Stimulated activated CD4-positive, alpha-beta T cell treated with anti-CD3 and anti-CD28 coated beads, Interleukin-2, amount 100 ng/mL, for 4 hours (primary cell): Measurements from ENCODE around the gene TRAF1.
A peak's percentile ranks its signal among the peaks of the same experiment; 100 is the strongest.

Experiments
- DNase-seq: peaks from one replicate; pipeline ENCODE4 v3.0.0-alpha.2; 2020; ENCODE audit warnings: low read depth

TRAF1 gene

GRCh38 chr9:120923620-120924328, 2.8 kb downstream of the TRAF1 start:
- DNase-seq, result no peak

GRCh38 chr9:120922404-120923195, 4.0 kb downstream of the TRAF1 start:
- DNase-seq, result no peak

- DNase-seq, result no peak
Observed at GRCh38 chr9:120921661-120922181, 4.9 kb downstream of the TRAF1 start.

- DNase-seq, result no peak
Observed at GRCh38 chr9:120920806-120921178, 5.8 kb downstream of the TRAF1 start.

- DNase-seq, result no peak
Observed at GRCh38 chr9:120919843-120920805, 6.5 kb downstream of the TRAF1 start.

- DNase-seq, result no peak
Observed at GRCh38 chr9:120918931-120919842, 7.4 kb downstream of the TRAF1 start.

- DNase-seq, result no peak
Observed at GRCh38 chr9:120917929-120918762, 8.4 kb downstream of the TRAF1 start.

GRCh38 chr9:120916991-120917880, 9.4 kb downstream of the TRAF1 start:
- DNase-seq, result no peak

- no peak for DNase-seq
Observed at GRCh38 chr9:120916588-120916987, 10.0 kb downstream of the TRAF1 start.

- no peak for DNase-seq
Observed at GRCh38 chr9:120915854-120916470, 10.6 kb downstream of the TRAF1 start.

GRCh38 chr9:120914953-120915352, 11.6 kb downstream of the TRAF1 start:
- DNase-seq, result no peak

- no peak for DNase-seq
Observed at GRCh38 chr9:120914396-120914795, 12.2 kb downstream of the TRAF1 start.

- DNase-seq, result no peak
Observed at GRCh38 chr9:120913647-120914264, 12.8 kb downstream of the TRAF1 start.

- no peak for DNase-seq
Observed at GRCh38 chr9:120912958-120913646, 13.5 kb downstream of the TRAF1 start.

- DNase-seq, result no peak
Observed at GRCh38 chr9:120911295-120911837, 15.2 kb downstream of the TRAF1 start.

GRCh38 chr9:120910643-120911042, 16.0 kb downstream of the TRAF1 start:
- DNase-seq, result no peak

- DNase-seq, result peak; percentile 74
Observed at GRCh38 chr9:120909904-120910303, 16.7 kb downstream of the TRAF1 start.
